Neural progenitor cell (in vitro differentiated cells): ENCODE data around the gene KRT74. TPM values are rescaled to one million over a fixed set of nuclear protein-coding genes. Genes with fewer than 3 reads are reported as not detected.
A peak's percentile ranks its signal among the peaks of the same experiment; 100 is the strongest.

Experiments
- DNase-seq: peaks from one replicate; pipeline ENCODE4 v3.0.0-alpha.2; 2016; ENCODE audit warnings: low spot score
- H2AFZ ChIP-seq: fragments of 200-600 bp; sonication (generic); replicated peaks from 2 replicates; pipeline ENCODE4 v1.6.1; 2016; ENCODE audit warnings: antibody characterized with exemption
- H3F3A ChIP-seq: fragments of 200-600 bp; sonication (generic); 2 replicates; pipeline ENCODE4 v1.6.1; 2016; ENCODE audit warnings: antibody characterized with exemption, low read depth
- H3K27ac ChIP-seq: fragments of 200-600 bp; sonication (generic); 2 replicates; pipeline ENCODE4 v1.5.1; 2016; ENCODE audit warnings: mild to moderate bottlenecking
- H3K27me3 ChIP-seq: fragments of 200-600 bp; sonication (generic); 2 replicates; pipeline ENCODE4 v1.6.1; 2016; ENCODE audit warnings: mild to moderate bottlenecking, moderate library complexity
- H3K36me3 ChIP-seq: fragments of 200-600 bp; sonication (generic); 2 replicates; pipeline ENCODE4 v1.5.1; 2016
- H3K4me1 ChIP-seq: fragments of 200-600 bp; sonication (generic); 2 replicates; pipeline ENCODE4 v1.6.1; 2016; ENCODE audit warnings: mixed run types
- H3K4me2 ChIP-seq: fragments of 200-600 bp; sonication (generic); 2 replicates; pipeline ENCODE4 v1.6.1; 2016
- H3K4me3 ChIP-seq: fragments of 200-600 bp; sonication (generic); 2 replicates; pipeline ENCODE4 v1.5.1; 2016
- H3K79me2 ChIP-seq: fragments of 200-600 bp; sonication (generic); 2 replicates; pipeline ENCODE4 v1.6.1; 2016; ENCODE audit warnings: low read depth
- H3K9ac ChIP-seq: fragments of 200-600 bp; sonication (generic); 2 replicates; pipeline ENCODE4 v1.6.1; 2016
- H3K9me3 ChIP-seq: fragments of 200-600 bp; sonication (generic); 2 replicates; pipeline ENCODE4 v1.5.1; 2016; ENCODE audit warnings: low read depth
- H4K20me1 ChIP-seq: fragments of 200-600 bp; sonication (generic); 2 replicates; pipeline ENCODE4 v1.6.1; 2016; ENCODE audit warnings: low read depth
- H3K27ac Mint-ChIP-seq: 3 replicates; pipeline ENCODE4 v1.8.0; 2021; ENCODE audit warnings: mixed read lengths
- H3K27me3 Mint-ChIP-seq: 2 replicates; pipeline ENCODE4 v1.8.0; 2022; ENCODE audit warnings: low read depth, mild to moderate bottlenecking, inconsistent platforms, moderate library complexity, mixed read lengths; ENCODE audit not compliant: insufficient read depth
- H3K36me3 Mint-ChIP-seq: 3 replicates; pipeline ENCODE4 v1.8.0; 2021; ENCODE audit warnings: mixed read lengths
- H3K4me1 Mint-ChIP-seq: 3 replicates; pipeline ENCODE4 v1.8.0; 2021; ENCODE audit warnings: mixed read lengths
- H3K4me3 Mint-ChIP-seq: 3 replicates; pipeline ENCODE4 v1.8.0; 2021; ENCODE audit warnings: mild to moderate bottlenecking, moderate library complexity, mixed read lengths
- H3K9me3 Mint-ChIP-seq: 3 replicates; pipeline ENCODE4 v1.8.0; 2020; ENCODE audit warnings: mixed read lengths
- CTCF ChIP-seq: fragments of 200-600 bp; sonication (generic); IDR thresholded peaks from 2 replicates; pipeline ENCODE4 v1.5.1; 2017; ENCODE audit warnings: antibody characterized with exemption, mild to moderate bottlenecking
- EZH2 ChIP-seq: fragments of 200-600 bp; sonication (generic); IDR thresholded peaks from 2 replicates; pipeline ENCODE4 v1.6.1; 2017; ENCODE audit warnings: antibody characterized with exemption, mild to moderate bottlenecking, moderate library complexity
- EZH2phosphoT487 ChIP-seq: fragments of 200-600 bp; sonication (generic); IDR thresholded peaks from 2 replicates; pipeline ENCODE4 v1.6.1; 2017; ENCODE audit warnings: antibody characterized with exemption
- total RNA-seq: library from RNA; depleted of rRNA; stranded (reverse); fragments of >200 nt; gene quantifications from 2 replicates; pipeline ENCODE4 v1.2.3, GENCODE V29; 2015; ENCODE audit warnings: low replicate concordance

Gene KRT74
- total RNA-seq, 1 donor from 2014 or later: not detected

DNA sequence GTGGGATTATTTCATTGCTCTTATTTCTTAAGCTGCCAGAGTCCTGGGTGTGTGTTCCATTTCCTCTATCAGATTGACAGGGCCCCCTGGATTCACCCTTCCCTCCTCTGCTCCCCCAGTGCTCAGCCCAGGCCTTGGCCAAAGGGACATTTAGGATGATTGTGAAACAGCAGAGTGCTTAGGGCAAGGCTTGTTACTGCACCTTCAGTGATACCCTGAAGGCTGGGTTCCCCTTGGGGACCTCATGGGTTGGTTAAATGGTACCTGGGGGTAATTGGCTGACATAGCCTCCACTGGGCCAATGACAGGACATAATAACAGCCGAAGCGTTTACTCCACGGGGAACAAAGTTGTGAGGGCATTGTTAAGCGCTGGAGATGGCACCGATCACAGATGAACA, 28.9 kb upstream of the KRT74 start:
- no peak overlapping the region for H3K4me3 Mint-ChIP-seq
- H3K27me3 ChIP-seq: peaks cover 18% of the 10 kb centered on the region
- no peak overlapping the region for H3K27ac Mint-ChIP-seq
- H3K4me1 ChIP-seq: no peaks in the 10 kb centered on the region
- no peak overlapping the region for H2AFZ ChIP-seq
- no peaks in the 10 kb centered on the region for H3K79me2 ChIP-seq
- H3K9me3 ChIP-seq: no peaks in the 10 kb centered on the region
- no peaks in the 10 kb centered on the region for H3K4me1 Mint-ChIP-seq
- TF ChIP-seq EZH2phosphoT487: no peak
- TF ChIP-seq CTCF: no peak
- no peak for TF ChIP-seq EZH2
- H3K27ac ChIP-seq: no peak overlapping the region
- H4K20me1 ChIP-seq: no peaks in the 10 kb centered on the region
- H3K9ac ChIP-seq: no peak overlapping the region
- H3F3A ChIP-seq: no peaks in the 10 kb centered on the region
- no peak overlapping the region for H3K4me3 ChIP-seq
- no peaks in the 10 kb centered on the region for H3K36me3 ChIP-seq
- H3K27me3 Mint-ChIP-seq: peaks cover 7% of the 10 kb centered on the region
- no peaks in the 10 kb centered on the region for H3K36me3 Mint-ChIP-seq
- no peak for DNase-seq
- no peak overlapping the region for H3K4me2 ChIP-seq
- H3K9me3 Mint-ChIP-seq: no peaks in the 10 kb centered on the region

DNA sequence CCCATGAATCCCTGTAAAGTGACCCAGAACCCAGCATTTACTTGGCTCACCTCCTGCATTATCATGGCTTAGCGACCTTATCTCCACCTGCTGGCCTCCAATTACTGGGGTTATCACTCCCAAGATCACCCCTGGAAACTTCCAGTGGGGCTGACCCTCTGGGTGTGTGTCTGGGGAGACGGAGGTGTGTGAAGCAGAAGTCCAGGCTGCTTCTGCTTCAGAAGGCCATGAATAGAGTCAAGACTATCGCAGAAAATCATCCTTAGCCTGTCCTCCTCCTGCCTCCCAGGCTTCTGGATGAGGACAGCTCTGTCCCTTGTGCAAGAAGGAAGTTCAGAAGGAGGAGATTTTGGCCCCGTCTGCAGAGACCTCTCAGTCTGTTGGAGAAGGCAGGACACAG, 28.0 kb upstream of the KRT74 start:
- Mint-ChIP-seq H3K27ac (no peak overlapping the region), H3K4me3 (peak overlapping the region; percentile 20), H3K27me3 (peaks cover 4% of the 10 kb centered on the region), H3K4me1 (no peaks in the 10 kb centered on the region), H3K9me3 (no peaks in the 10 kb centered on the region), H3K36me3 (no peaks in the 10 kb centered on the region)
- peaks cover 25% of the 10 kb centered on the region for H3K27me3 ChIP-seq
- H3K4me3 ChIP-seq: no peak overlapping the region
- DNase-seq: no peak
- H3K27ac ChIP-seq: no peak overlapping the region
- no peaks in the 10 kb centered on the region for H3K9me3 ChIP-seq
- no peaks in the 10 kb centered on the region for H4K20me1 ChIP-seq
- no peak overlapping the region for H3K9ac ChIP-seq
- no peaks in the 10 kb centered on the region for H3K79me2 ChIP-seq
- no peaks in the 10 kb centered on the region for H3K4me1 ChIP-seq
- H3K36me3 ChIP-seq: no peaks in the 10 kb centered on the region
- TF ChIP-seq EZH2phosphoT487 (no peak), EZH2 (no peak), CTCF (no peak)
- H3K4me2 ChIP-seq: no peak overlapping the region
- H3F3A ChIP-seq: no peaks in the 10 kb centered on the region
- no peak overlapping the region for H2AFZ ChIP-seq

GRCh38 chr12:52600941-52601481, 27.4 kb upstream of the KRT74 start, which contains the start of gene KRT72:
TSS of gene KRT72 (minus strand) at chr12:52601463. CDS start at chr12:52601452, 11 bp downstream.
- no peak within 1 kb of the TSS for H3K27ac Mint-ChIP-seq
- Histone ChIP-seq H3K27me3 (peaks cover 25% of the 10 kb centered on the region), H3K27ac (no peak within 1 kb of the TSS), H3K79me2 (no peaks in the 10 kb centered on the region), H3K4me2 (no peak within 1 kb of the TSS), H3K36me3 (no peaks in the 10 kb centered on the region), H3K4me1 (no peaks in the 10 kb centered on the region), H3F3A (no peaks in the 10 kb centered on the region), H2AFZ (no peak within 1 kb of the TSS), H4K20me1 (no peaks in the 10 kb centered on the region), H3K9ac (no peak within 1 kb of the TSS), H3K4me3 (no peak within 1 kb of the TSS), H3K9me3 (no peaks in the 10 kb centered on the region)
- TF ChIP-seq CTCF (no peak), EZH2 (no peak), EZH2phosphoT487 (no peak)
- peak within 1 kb of the TSS; percentile 20 for H3K4me3 Mint-ChIP-seq
- H3K9me3 Mint-ChIP-seq: no peaks in the 10 kb centered on the region
- no peak for DNase-seq
- no peaks in the 10 kb centered on the region for H3K36me3 Mint-ChIP-seq
- peaks cover 4% of the 10 kb centered on the region for H3K27me3 Mint-ChIP-seq
- no peaks in the 10 kb centered on the region for H3K4me1 Mint-ChIP-seq
